GM19395 (cell line): ENCODE data around the gene RASSF1.
"Not testable (repeated sequence)": the region's sequence is repeated elsewhere in the genome, so short reads cannot be mapped to it uniquely, and the experiment has no call there.

Experiments used
- ATAC-seq: cut with Tn5 transposase; IDR thresholded peaks from one replicate; pipeline ENCODE4 v1.9.1; 2021; ENCODE audit warnings: mild to moderate bottlenecking, moderate library complexity; ENCODE audit not compliant: unreplicated experiment

The RASSF1 gene

GRCh38 chr3:50288387-50289007 is 52.1 kb downstream of the RASSF1 start:
- no peak for ATAC-seq

GRCh38 chr3:50287262-50287661 is 53.4 kb downstream of the RASSF1 start:
- ATAC-seq = no peak

GRCh38 chr3:50286322-50287227 is 54.1 kb downstream of the RASSF1 start:
- no peak for ATAC-seq

- ATAC-seq = not testable (repeated sequence)
These were observed 56.5 kb downstream of the RASSF1 start for GRCh38 chr3:50284121-50284520.
